GM18519 (cell line): ENCODE results near the gene CERS5.
"Not testable (repeated sequence)": the region's sequence is repeated elsewhere in the genome, so short reads cannot be mapped to it uniquely, and the experiment has no call there.

Source experiments
- ATAC-seq: cut with Tn5 transposase; IDR thresholded peaks from one replicate; pipeline ENCODE4 v1.9.1; 2021; ENCODE audit warnings: mild to moderate bottlenecking, moderate library complexity; ENCODE audit not compliant: unreplicated experiment, low FRiP score

The CERS5 gene

GRCh38 chr12:50188241-50188781, 21.1 kb upstream of the CERS5 start:
- ATAC-seq: no peak

DNA sequence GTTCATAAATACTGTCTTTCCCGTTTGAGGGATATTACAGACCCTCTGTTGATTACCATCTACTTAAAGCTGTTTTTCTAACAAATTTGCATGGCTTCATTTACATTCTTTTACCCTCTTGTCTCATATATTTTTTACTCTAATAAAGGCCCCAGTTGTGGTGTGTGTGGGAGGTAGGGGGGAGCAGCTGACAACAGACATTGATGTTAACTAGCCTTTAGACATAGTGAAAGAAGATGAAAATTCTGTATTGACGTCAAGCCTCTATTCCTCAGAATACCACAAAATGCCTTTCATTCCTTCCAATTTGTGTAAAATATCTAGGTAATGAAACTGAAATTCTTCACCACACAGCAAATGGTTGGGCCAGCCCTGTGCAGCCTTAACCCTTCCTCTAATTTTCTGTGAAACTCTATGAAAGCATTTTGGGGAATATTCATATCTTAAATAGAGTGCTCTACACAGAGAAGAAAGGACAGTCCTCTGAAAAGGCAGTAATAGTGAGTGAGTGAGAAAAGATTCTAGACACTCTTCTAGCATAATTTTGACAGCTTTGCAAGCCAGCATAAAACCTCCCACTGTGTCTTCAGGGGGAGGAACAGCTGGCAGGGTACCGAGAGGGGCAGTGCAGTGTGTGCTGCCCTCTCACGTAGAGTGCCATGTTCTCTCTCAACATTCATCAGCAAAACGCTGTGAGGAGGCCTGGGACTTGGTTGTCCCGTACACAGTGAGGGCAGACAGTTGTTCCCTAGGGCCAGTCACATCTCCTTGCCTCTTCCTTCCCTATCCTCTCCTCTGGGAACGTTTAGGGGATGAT, 20.1 kb upstream of the CERS5 start:
- peak; percentile 43 for ATAC-seq

- ATAC-seq: no peak
These were observed 19.5 kb upstream of the CERS5 start for GRCh38 chr12:50186681-50187080.

- ATAC-seq: no peak
These were observed 18.9 kb upstream of the CERS5 start for GRCh38 chr12:50185970-50186663.

- ATAC-seq: no peak
These were observed 18.2 kb upstream of the CERS5 start for GRCh38 chr12:50185301-50185895.

DNA sequence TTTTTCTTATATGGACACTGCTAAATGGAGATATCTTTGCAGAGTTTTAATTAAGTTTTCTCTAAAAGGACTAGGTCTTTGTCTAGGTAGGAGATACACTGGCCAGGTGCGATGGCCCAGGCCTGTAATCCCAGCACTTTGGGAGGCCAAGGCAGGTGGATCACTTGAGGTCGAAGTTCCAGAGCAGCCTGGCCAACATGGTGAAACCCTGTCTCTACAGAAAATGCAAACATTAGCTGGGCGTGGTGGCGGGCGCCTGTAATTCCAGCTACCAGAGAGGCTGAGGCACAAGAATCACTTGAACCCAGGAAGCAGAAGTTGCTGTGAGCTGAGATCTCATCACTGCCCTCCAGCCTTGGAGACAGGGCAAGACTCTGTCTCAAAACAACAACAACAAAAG, 17.1 kb upstream of the CERS5 start:
- ATAC-seq: no peak

DNA sequence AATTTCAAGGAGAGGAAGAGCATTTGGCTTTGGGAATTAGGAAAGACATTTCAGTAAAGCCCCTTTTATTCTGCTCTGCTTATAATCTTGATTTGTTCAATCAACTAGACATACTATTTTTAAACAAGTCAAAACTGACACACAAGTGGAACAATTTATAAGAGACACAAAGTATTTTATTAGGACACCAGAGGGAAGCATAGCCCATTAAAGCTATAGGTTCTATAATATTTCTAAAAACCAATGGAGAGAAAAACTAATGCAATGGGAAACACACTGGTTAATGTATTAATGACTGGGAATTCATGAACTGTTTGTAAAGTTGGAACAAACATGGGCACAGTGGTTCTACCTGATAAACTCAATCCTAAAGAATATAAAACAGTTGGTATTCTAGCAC, 15.3 kb upstream of the CERS5 start:
- ATAC-seq: no peak

DNA sequence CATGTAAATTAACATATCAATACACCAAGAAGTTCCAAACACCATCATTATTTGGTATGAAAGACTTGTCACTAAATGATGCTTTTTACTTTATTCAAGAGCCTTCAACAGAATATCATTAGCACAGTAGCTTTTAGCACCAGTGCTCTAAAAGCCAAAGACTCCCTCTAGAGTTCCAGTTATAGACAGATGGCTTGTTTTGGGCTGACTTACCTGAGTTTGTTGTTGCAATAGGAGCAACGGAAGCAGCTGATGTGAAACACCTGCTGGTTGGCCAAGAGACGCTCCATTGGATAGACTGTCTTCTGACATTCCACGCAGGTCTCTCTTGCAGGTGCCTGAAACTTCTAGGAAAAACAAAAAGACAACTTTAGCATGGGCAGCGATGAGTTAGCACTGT, 14.5 kb upstream of the CERS5 start:
- ATAC-seq: no peak

GRCh38 chr12:50175716-50176026, 8.5 kb upstream of the CERS5 start:
- ATAC-seq: no peak

GRCh38 chr12:50174971-50175715, 8.0 kb upstream of the CERS5 start:
- ATAC-seq: no peak

GRCh38 chr12:50166799-50167048, 445 bp downstream of the CERS5 start:
- no peak for ATAC-seq

GRCh38 chr12:50164963-50165362, 2.2 kb downstream of the CERS5 start:
- no peak for ATAC-seq

DNA sequence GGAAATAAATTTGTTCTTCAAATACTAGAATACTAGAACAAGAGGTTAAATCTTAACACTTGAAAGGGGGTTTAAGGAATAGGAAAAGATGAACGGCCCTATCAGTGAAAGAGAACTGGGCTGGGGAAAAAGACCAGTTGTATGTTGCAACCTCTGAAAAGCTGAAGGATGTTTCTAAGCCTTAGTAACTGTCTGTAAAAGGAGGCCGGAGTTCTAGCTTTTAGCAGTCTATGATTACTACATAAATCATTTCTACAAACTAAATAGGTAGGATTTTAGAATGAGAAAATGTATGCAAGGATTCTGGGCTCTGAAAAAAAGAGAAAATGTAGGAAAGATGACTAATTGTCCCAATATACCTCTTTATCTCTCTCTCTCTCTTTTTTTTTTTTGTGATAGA, 4.9 kb downstream of the CERS5 start:
- no peak for ATAC-seq

DNA sequence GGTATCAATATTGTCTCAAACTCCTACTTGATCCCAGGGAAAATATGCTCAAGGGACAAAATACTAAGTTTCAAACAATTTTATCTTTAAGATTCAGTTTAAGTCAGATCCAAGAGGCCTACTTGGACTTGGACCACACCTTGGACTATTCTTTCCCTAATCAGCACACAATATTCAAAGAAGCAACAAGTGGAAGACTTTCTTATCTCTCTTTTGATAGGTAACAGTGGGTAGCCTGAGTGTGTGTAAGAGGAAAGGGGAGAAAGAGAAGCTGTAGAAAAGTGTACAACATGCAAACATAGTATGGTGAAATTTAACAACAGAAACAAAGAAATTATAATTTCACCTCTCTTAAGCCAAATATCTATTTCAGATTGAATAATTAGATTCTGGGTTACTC, 6.5 kb downstream of the CERS5 start:
- no peak for ATAC-seq

- no peak for ATAC-seq
These were observed 9.9 kb downstream of the CERS5 start for GRCh38 chr12:50157259-50157658.

DNA sequence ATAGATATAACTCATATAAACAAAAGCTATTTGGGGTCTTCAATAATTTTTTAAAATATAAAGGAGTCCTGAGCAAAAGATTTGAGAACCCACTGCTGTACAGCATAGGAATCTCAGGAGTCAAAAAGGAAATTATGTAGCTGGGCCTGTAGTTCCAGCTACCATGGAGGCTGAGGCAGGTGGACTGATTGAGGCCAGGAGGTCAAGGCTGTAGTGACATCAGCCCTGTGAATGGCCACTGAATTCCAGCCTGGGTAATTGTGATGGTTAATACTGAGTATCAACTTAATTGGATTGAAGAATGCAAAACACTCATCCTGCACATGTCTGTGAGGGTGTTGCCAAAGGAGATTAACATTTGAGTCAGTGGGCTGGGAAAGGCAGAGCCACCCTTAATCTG, 10.5 kb downstream of the CERS5 start:
- ATAC-seq: no peak

- not testable (repeated sequence) for ATAC-seq
These were observed 12.2 kb downstream of the CERS5 start for GRCh38 chr12:50154947-50155346.

DNA sequence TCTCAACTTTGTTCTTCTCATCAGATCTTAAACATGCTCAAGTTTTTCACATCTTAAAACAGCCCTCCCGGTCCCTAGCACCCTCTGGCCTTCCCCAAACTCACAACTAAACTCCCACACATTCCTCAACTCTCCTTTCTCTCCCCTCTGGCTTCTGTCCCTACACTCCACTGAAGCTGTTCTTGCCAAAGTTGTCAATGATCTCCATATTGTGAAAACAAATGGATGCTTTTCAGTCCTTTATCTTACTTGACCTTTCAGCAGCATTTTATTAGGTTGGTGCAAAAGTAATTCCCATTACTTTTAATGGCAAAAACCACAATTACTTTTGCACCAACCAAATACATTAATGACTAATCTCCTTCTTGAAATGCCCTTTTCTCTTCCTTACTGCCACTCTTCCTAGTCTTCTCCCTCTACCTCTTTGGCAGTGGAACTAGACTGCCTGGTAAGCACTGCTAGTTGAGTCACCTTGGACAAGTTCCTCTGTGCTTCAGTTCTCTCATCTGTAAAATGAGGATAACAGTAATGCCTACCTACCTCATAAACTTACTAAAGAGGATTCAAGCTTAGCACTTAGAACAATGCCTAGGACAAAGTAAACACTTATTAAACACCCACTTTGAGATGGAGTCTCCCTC, 16.0 kb downstream of the CERS5 start:
- no peak for ATAC-seq

DNA sequence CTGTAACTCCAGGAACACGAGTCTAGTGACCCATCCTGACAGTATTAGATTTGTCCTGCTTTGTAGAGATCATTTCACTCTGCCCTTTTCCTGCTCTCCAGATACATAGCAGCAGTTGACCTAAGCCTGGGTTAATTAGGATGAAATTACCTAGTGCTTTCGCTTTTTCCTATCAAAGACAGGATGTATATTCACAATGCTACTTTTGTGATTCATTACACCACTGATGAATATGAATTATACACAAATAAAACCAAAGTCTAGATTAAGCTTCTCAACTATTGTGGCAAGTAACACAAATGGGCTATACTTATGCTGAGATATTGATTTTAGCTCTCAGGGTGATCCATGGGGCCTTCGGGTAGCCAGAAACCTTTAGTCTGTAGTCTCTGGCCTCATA, 17.9 kb downstream of the CERS5 start:
- ATAC-seq: no peak

- not testable (repeated sequence) for ATAC-seq
These were observed 19.2 kb downstream of the CERS5 start for GRCh38 chr12:50148011-50148410.

DNA sequence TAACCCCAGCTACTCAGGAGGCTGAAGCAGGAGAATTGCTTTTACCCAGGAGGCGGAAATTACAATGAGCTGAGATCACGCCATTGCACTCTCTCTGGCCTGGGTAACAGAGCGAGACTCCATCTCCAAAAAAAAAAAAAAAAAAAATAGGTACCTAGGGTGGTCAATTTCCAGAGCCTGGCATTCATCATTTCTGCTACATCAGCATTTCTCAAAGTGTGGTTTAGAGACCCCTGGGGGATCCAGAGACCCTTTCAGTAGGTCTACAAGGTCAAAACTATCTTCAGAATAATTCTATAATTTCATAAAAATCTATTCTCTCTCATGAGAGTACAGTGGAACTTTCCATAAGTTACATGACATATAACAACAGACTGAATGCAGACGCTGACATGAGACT, 19.9 kb downstream of the CERS5 start:
- ATAC-seq: no peak
